Aorta (tissue), 5 donors: ENCODE results near the gene TRAF7. TPM values are rescaled to one million over a fixed set of nuclear protein-coding genes. Genes with fewer than 3 reads are reported as not detected.
"Not testable (repeated sequence)": the region's sequence is repeated elsewhere in the genome, so short reads cannot be mapped to it uniquely, and the experiment has no call there.

Experiments
- ATAC-seq: fragments of 200-7000 bp; cut with Tn5 transposase; one replicate; pipeline ENCODE4 v1.9.1; 2022; ENCODE audit warnings: moderate library complexity; ENCODE audit not compliant: low FRiP score
- DNase-seq, 2 donors: peaks; one replicate each; pipeline ENCODE4 v3.0.0-alpha.2; 2020
- H3K27ac ChIP-seq, 2 donors: one replicate each; pipeline ENCODE4 v1.5.1; 2013; ENCODE audit warnings: low read length in 2 of 2, mild to moderate bottlenecking in 2 of 2, moderate library complexity in 2 of 2, control low read depth in 1 of 2, inconsistent platforms in 1 of 2, low read depth in 1 of 2
- H3K27me3 ChIP-seq, 2 donors: one replicate each; pipeline ENCODE4 v1.6.1; 2013; ENCODE audit warnings: control low read depth in 1 of 2, low read length in 1 of 2, mild to moderate bottlenecking in 1 of 2, moderate library complexity in 1 of 2; ENCODE audit not compliant: insufficient read depth in 2 of 2, control insufficient read depth in 1 of 2
- H3K36me3 ChIP-seq, 2 donors: one replicate each; pipeline ENCODE4 v1.6.1; 2013; ENCODE audit warnings: control low read depth in 1 of 2, low read length in 1 of 2, mild to moderate bottlenecking in 1 of 2; ENCODE audit not compliant: insufficient read depth in 2 of 2, control insufficient read depth in 1 of 2
- H3K4me1 ChIP-seq, 2 donors: one replicate each; pipeline ENCODE4 v1.6.1; 2013; ENCODE audit warnings: low read length in 2 of 2, control low read depth in 1 of 2, mild to moderate bottlenecking in 1 of 2, moderate library complexity in 1 of 2; ENCODE audit not compliant: insufficient read depth in 2 of 2, control insufficient read depth in 1 of 2
- H3K4me3 ChIP-seq, 2 donors: one replicate each; pipeline ENCODE4 v1.5.1; 2013; ENCODE audit warnings: low read length in 2 of 2, control low read depth in 1 of 2, mild to moderate bottlenecking in 1 of 2
- H3K9me3 ChIP-seq: one replicate; pipeline ENCODE4 v1.6.1; 2013; ENCODE audit warnings: mild to moderate bottlenecking, low read length; ENCODE audit not compliant: control insufficient read depth
- WGBS, 2 donors: extraction: QIAGEN DNeasy Blood & Tissue Kit; methylation state at CpG; one replicate each; pipeline ENCODE4 v1.1.7; 2013; 5-methylcytosine and 5-hydroxymethylcytosine counted together
- intact Hi-C, 2 donors: fragments of 100-400 bp; cut with DNase I; formaldehyde crosslinking; loops; one replicate each; pipeline versions ENCODE4 v1.14.2 to v1.15.0; 2022
- polyA plus RNA-seq, 2 donors: library from polyadenylated mRNA; stranded (reverse); fragments of 200-250 nt; gene quantifications; one replicate each; pipeline ENCODE4 v1.2.3, GENCODE V29; 2013
- total RNA-seq, 2 donors: library from RNA; stranded (reverse); fragmentation: NEBNext Ultra II Directional; extraction: Animal tissue kit (Norgen Biotek cat#: 25700); gene quantifications; one replicate each; pipeline ENCODE4 v1.2.1, GENCODE V29; 2021
- donor health status: healthy with polysubstance abuse.
- donor health status: Bipolar disorder and iron deficiency.
- donor health status: DM: no; HTN: no; CAD: no.
- donor health status: DM: no; HTN: no; CAD: no.
- donor health status: DM: yes; HTN: yes; CAD: no.

Gene TRAF7
- total and polyA plus RNA-seq, 4 donors, result 24.4 to 54.4 (median 42.8) TPM

DNA sequence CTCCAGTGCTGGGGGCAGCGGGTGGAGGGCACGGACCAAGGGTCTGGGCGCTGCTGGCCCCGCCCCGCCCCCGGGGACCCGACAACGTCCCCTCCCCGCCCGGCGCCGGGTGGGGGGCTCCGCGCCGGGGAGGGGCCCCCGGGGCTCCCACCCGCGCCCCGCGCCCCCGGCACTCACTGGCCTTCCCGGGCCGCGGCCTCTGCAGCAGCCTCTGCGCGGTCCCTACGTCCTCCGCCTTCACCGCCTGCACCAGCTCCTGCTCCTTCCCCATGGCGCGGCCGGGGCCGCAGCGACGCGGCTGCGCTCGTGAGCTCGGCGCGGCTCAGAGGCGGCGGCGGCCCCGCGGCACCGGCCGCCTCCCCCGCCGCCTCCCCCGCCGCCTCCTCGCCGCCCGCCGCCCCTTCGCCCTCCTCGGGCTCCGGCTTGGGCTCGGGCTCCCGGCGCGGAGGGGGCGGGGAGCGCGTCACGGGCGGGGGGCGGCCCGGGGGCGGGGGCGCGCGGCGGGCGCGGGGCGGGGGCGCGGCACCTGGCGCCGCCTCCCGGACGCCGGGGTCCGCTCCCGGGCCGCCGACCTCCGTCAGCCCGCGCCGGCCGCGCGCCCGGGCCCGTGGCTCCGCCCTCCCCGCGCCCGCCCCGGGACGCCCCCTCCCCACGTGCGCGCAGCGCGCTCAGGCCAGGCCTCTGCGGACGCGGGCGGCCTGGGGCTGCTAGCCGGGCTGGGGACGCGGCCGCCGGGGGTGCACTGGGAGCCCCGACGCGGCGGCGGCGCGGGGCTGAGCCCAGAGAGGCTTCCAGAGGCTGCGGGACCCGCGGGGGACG is 40.8 kb downstream of the TRAF7 start, which contains the start of gene CASKIN1:
Gene CASKIN1 (minus strand): TSS at position 444 of the 819 bp plus-strand sequence. CDS start 173 bp downstream, at position 271.
- 0 to 1% methylated on average over 4 to 129 of the region's 129 CpGs for WGBS, 2 donors
- ATAC-seq (no peak), DNase-seq (no peak)
- H3K27ac ChIP-seq, result no peak within 1 kb of the TSS
- peak within 1 kb of the TSS; percentile 24 to 44 for H3K4me3 ChIP-seq
- no peaks in the 10 kb centered on the region for H3K9me3 ChIP-seq
- intact Hi-C loops, result no loop called here
- H3K27me3 ChIP-seq, result no peaks in the 10 kb centered on the region
- H3K36me3 ChIP-seq, result no peaks in the 10 kb centered on the region
- H3K4me1 ChIP-seq, result no peaks in the 10 kb centered on the region

GRCh38 chr16:2196981-2197511 is 41.5 kb downstream of the TRAF7 start:
- Histone ChIP-seq H3K36me3 (no peaks in the 10 kb centered on the region), H3K9me3 (no peaks in the 10 kb centered on the region), H3K27ac (no peak overlapping the region), H3K4me3 (peak overlapping the region in 1 of 2 donors; percentile 24), H3K27me3 (no peaks in the 10 kb centered on the region), H3K4me1 (no peaks in the 10 kb centered on the region)
- intact Hi-C loops, result no loop called here
- WGBS, 2 donors, result 27 to 30% methylated on average over 28 to 32 of the region's 32 CpGs
- ATAC-seq (no peak), DNase-seq (no peak)

DNA sequence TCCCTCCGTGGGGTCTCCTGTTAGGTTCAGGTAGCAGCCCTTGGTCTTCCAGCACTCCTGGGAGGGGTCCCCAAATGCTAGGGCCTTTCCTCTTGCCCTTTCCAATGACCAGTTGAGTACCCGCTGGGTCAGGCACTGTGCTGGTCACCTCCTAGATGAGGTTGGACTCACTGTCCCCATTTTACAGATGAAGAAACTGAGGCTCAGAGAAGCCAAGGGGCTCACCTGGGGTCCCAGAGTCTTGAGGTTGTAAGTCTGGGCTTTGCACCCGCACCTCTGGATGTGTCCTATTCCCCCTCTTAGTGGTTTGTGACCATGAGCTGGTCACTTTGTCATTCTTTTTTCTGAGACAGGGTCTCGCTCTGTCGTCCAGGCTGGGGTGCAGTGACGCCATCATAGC is 42.2 kb downstream of the TRAF7 start:
- intact Hi-C loops, result no loop called here
- H3K27me3 ChIP-seq, result no peaks in the 10 kb centered on the region
- no peak overlapping the region for H3K27ac ChIP-seq

DNA sequence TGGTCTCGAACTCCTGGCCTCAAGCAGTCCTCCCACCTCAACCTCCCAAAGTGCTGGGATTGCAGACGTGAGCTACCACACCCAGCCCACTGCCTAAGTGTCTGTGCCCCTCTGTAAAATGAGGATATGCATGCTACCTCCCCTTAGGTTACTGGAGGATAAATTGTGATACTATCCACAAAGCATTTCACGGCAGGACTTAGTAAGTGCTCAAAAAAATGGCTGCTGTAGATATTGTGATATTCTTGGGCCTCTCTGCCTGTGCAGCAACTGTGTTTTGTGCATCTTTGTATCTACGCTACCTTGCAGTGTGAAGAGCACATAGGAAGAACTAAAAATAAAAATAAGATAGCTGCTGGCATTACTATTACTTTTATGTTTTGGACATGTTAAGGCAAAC is 42.7 kb downstream of the TRAF7 start:
- DNase-seq, result no peak
- intact Hi-C loops, result no loop called here
- no peak overlapping the region for H3K4me3 ChIP-seq
- WGBS, 2 donors, result 67 to 73% methylated on average over 4 of the region's 4 CpGs
- no peaks in the 10 kb centered on the region for H3K4me1 ChIP-seq
- ATAC-seq, result no peak
- H3K27ac ChIP-seq, result no peak overlapping the region
- H3K27me3 ChIP-seq, result no peaks in the 10 kb centered on the region
- H3K9me3 ChIP-seq, result no peaks in the 10 kb centered on the region
- no peaks in the 10 kb centered on the region for H3K36me3 ChIP-seq

More for the DNA sequence above, 42.2 kb downstream of the TRAF7 start:
- DNase-seq, result no peak
- no peaks in the 10 kb centered on the region for H3K36me3 ChIP-seq
- no peak overlapping the region for H3K4me3 ChIP-seq
- WGBS, 2 donors, result 87 to 89% methylated on average over 5 to 6 of the region's 6 CpGs
- no peaks in the 10 kb centered on the region for H3K9me3 ChIP-seq
- no peak for ATAC-seq
- H3K4me1 ChIP-seq, result no peaks in the 10 kb centered on the region

DNA sequence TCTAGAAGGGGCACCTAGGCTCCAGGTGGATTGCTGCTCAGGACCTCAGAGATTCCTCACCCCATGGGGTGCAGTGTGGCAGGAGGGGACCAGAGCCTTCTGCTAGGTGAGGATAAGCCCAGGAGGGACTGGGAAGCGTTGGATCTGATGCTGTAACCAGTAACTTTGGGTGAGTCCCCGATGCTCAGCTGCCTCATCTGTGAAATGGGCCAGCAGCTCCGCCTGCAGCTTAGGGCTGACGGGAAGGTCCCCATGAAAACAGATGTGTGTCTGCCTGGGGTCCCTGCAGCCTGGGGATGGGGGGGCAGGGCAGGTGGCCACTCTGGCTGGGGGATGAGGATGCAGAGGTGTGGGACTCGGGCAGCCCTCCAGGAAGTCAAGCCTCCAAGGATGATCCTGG is 43.5 kb downstream of the TRAF7 start:
- WGBS, 2 donors, result 76 to 79% methylated on average over 5 of the region's 5 CpGs

GRCh38 chr16:2199621-2200139 is 44.1 kb downstream of the TRAF7 start:
- no peak for DNase-seq
- intact Hi-C loops, result no loop called here
- Histone ChIP-seq H3K36me3 (no peaks in the 10 kb centered on the region), H3K27ac (no peak overlapping the region), H3K4me1 (no peaks in the 10 kb centered on the region), H3K27me3 (no peaks in the 10 kb centered on the region), H3K4me3 (no peak overlapping the region), H3K9me3 (no peaks in the 10 kb centered on the region)
- WGBS, 2 donors, result 67 to 72% methylated on average over 14 of the region's 14 CpGs
- no peak for ATAC-seq

More for the DNA sequence above, 43.5 kb downstream of the TRAF7 start:
- no peaks in the 10 kb centered on the region for H3K36me3 ChIP-seq
- intact Hi-C loops, result no loop called here
- H3K4me3 ChIP-seq, result no peak overlapping the region
- ATAC-seq, result no peak
- H3K27ac ChIP-seq, result no peak overlapping the region
- H3K4me1 ChIP-seq, result no peaks in the 10 kb centered on the region
- H3K27me3 ChIP-seq, result no peaks in the 10 kb centered on the region
- H3K9me3 ChIP-seq, result no peaks in the 10 kb centered on the region
- DNase-seq, result no peak

GRCh38 chr16:2200313-2200712 is 44.7 kb downstream of the TRAF7 start:
- no peak overlapping the region for H3K4me3 ChIP-seq
- intact Hi-C loops, result no loop called here
- 87 to 90% methylated on average over 6 of the region's 6 CpGs for WGBS, 2 donors
- H3K27ac ChIP-seq, result no peak overlapping the region
- DNase-seq (no peak), ATAC-seq (no peak)
- H3K4me1 ChIP-seq, result no peaks in the 10 kb centered on the region
- H3K9me3 ChIP-seq, result no peaks in the 10 kb centered on the region
- H3K36me3 ChIP-seq, result no peaks in the 10 kb centered on the region
- no peaks in the 10 kb centered on the region for H3K27me3 ChIP-seq

DNA sequence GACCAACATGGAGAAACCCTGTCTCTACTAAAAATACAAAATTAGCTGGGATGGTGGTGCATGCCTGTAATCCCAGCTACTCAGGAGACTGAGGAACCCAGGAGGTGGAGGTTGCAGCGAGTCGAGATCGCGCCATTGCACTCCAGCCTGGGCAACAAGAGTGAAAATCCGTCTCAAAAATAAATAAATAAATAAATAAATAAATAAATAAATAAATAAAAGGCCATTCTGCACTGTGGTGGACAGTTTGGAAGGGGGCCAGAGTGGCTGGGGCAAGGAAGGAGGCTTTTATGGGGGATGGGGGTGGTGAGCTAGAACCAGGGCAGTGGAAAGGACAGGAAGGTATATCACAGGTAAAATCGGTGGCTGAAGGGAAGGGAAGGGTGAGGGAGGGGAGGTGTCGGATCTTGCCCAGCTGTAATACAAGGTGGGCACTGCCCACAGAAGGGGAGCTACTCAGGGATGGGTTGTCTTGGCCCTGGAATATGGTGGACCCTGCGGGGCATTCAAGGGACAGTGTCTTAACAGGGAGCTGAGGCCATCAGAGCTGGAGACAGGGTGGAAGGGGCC is 47.6 kb downstream of the TRAF7 start:
- H3K9me3 ChIP-seq, H3K27me3 ChIP-seq, H3K4me3 ChIP-seq, ATAC-seq, H3K27ac ChIP-seq, DNase-seq, H3K4me1 ChIP-seq, intact Hi-C loops, H3K36me3 ChIP-seq: not testable (repeated sequence)
- WGBS, 2 donors, result 93 to 95% methylated on average over 8 of the region's 8 CpGs
